ENCODE data around the gene ZC3H12A. TPM values are rescaled to one million over a fixed set of nuclear protein-coding genes. Genes with fewer than 3 reads are reported as not detected.
A peak's percentile ranks its signal among the peaks of the same experiment; 100 is the strongest.

Gene ZC3H12A
- total RNA-seq, 2 experiments from 2014 or later = 164 to 165 TPM

GRCh38 chr1:37513795-37514349, 39.5 kb downstream of the ZC3H12A start:
- CTCF ChIA-PET = interaction anchor here (0.8 to 3.5 kb wide), 22 partner anchors 8 to 179 kb away, joined by 3 to 28 read pairs (median 7); partner anchors contain the start of genes CDCA8 and GNL2
- Histone ChIP-seq H3K27ac (ENCODE audit: low read depth in 1 of 2, low read length in 2 of 2) (peak overlapping the region in 1 of 2 donors; percentile 79), H3K9me3 (ENCODE audit: control insufficient read depth in 1 of 2, insufficient read depth in 1 of 2, low read length in 2 of 2) (no peaks in the 10 kb centered on the region), H3K4me3 (ENCODE audit: low read length) (peak overlapping the region; percentile 86), H3K36me3 (ENCODE audit: insufficient read depth, low read length) (peaks cover 22% of the 10 kb centered on the region), H3K27me3 (ENCODE audit: control insufficient read depth in 1 of 2, insufficient read depth in 2 of 2, low read length in 2 of 2) (no peaks in the 10 kb centered on the region), H3K4me1 (ENCODE audit: insufficient read depth, low read length) (peaks cover 22% of the 10 kb centered on the region)
- Mint-ChIP-seq H3K4me3 (peak overlapping the region; percentile 97), H3K36me3 (ENCODE audit: low read depth) (peaks cover 43% of the 10 kb centered on the region), H3K27me3 (no peaks in the 10 kb centered on the region), H3K4me1 (ENCODE audit: low read depth) (peaks cover 45% of the 10 kb centered on the region), H3K27ac (peak overlapping the region; percentile 95), H3K9me3 (no peaks in the 10 kb centered on the region)
- POLR2A ChIA-PET = interaction anchor here (0.9 to 2.4 kb wide), 16 partner anchors 10 to 345 kb away, joined by 3 to 41 read pairs (median 7); partner anchors contain the start of genes C1orf122, CDCA8, MTF1 and SNIP1
- no peak for TF ChIP-seq CTCF (IDR thresholded peaks at IDR 0.05)
- peak; percentile 4 for ATAC-seq (ENCODE audit: poor library complexity)
- intact Hi-C loops (cut with DNase I, micrococcal nuclease) = loop anchor here (2.0 kb wide), 4 partner anchors 35 to 169 kb away; partner anchors contain the start of gene GNL2 (in 1 of the 2)
- peak in 12 of 14 experiments; percentile 16 to 73 (median 26) for DNase-seq

DNA sequence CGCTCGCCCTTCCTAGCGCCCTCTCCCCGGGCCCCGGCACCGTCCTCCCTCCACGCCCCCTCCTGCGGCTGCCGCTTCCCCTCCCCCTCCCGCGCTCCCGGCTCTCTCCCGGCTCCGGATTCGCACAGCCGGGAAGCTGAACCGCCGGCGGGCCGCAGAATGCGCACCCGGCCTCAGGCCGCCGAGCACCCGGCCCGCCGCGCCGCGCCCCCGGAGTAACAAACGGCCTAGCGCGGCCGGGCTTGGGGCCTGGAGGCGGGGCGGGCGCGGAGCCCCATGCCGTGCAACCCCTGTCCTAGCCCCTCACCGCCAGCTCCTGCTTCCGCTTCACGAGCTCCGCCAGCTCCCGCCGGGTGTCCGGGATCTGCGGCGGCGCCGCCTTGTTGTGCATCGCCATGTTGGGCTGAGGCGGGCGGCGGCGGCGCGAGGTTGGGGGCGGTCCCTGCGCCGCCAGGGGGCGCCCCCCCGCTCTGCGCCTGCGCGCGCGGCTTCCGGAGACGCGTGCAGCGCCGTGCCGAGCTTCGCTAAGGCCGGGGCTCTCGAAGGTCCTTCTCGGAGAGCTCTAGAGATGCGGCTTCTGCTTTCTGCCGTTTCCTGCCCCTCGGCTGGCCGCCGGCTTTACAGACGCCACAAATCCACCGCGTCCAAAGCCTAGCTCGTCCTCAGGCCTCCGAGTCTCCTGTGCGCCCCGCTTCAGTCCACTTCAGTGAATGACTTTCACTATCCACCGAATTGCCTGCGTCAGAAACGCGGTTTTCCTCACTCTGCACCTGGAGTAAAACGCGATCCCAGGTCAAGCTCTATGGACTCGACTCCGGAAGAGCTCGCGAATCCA, 40.2 kb downstream of the ZC3H12A start, which contains the start of gene MEAF6:
MEAF6 (minus strand) TSS at position 417 of the 835 bp plus-strand sequence; CDS start at position 397, 20 bp downstream.
- Mint-ChIP-seq H3K36me3 (ENCODE audit: low read depth) (peaks cover 39% of the 10 kb centered on the region), H3K27me3 (no peaks in the 10 kb centered on the region), H3K27ac (peak within 1 kb of the TSS; percentile 95), H3K4me1 (ENCODE audit: low read depth) (peaks cover 46% of the 10 kb centered on the region), H3K9me3 (no peaks in the 10 kb centered on the region), H3K4me3 (peak within 1 kb of the TSS; percentile 97)
- TF ChIP-seq CTCF (IDR thresholded peaks at IDR 0.05) = peak; percentile 75
- Histone ChIP-seq H3K36me3 (ENCODE audit: insufficient read depth, low read length) (peaks cover 15% of the 10 kb centered on the region), H3K27ac (ENCODE audit: low read depth in 1 of 2, low read length in 2 of 2) (peak within 1 kb of the TSS; percentile 79 to 95), H3K9me3 (ENCODE audit: control insufficient read depth in 1 of 2, insufficient read depth in 1 of 2, low read length in 2 of 2) (no peaks in the 10 kb centered on the region), H3K4me3 (ENCODE audit: low read length) (peak within 1 kb of the TSS; percentile 86), H3K27me3 (ENCODE audit: control insufficient read depth in 1 of 2, insufficient read depth in 2 of 2, low read length in 2 of 2) (no peaks in the 10 kb centered on the region), H3K4me1 (ENCODE audit: insufficient read depth, low read length) (peaks cover 22% of the 10 kb centered on the region)
- POLR2A ChIA-PET = interaction anchor here (0.8 to 2.4 kb wide), 21 partner anchors 9 to 475 kb away, joined by 3 to 41 read pairs (median 6); partner anchors contain the start of genes C1orf122, CDCA8, GNL2 and MTF1
- intact Hi-C loops (cut with DNase I, micrococcal nuclease) = loop anchor here (1.0 to 2.0 kb wide), 5 partner anchors 36 to 168 kb away; partner anchors contain the start of genes GNL2 (in 1 of the 2) and SNIP1 (in 1 of the 2)
- CTCF ChIA-PET = interaction anchor here (0.7 to 3.5 kb wide), 25 partner anchors 9 to 178 kb away, joined by 3 to 28 read pairs (median 5); partner anchors contain the start of genes CDCA8 and GNL2
- ATAC-seq (ENCODE audit: poor library complexity) (peak; percentile 95), DNase-seq (peak; percentile 72 to 93 (median 80))

All from CD4-positive, alpha-beta T cell (primary cell).